Stromal cell of bone marrow (primary cell): ENCODE measurements around the gene MBL2.

Source experiments
- DNase-seq: peaks from one replicate; pipeline ENCODE4 v3.0.0-alpha.2; 2012; ENCODE audit warnings: low read depth

Gene MBL2

DNA sequence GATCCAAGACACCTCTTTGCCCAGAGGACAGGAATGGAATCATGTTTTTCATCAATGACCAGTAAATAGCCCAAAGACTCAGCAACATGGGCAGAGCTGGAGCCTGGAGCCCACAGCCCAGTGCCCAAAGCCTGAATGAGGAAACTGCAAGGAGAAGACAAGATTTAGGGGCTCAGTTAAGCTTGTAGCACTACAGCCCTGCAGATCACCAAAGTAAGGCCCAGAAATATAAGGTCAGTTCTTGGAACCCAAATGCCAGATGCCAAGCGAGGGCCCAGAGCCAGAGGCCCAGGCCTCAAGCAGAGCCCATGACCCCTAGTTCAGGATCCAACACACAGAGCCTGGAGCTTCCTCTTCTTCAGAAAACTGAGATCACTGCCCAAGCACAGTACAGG lies 32.4 kb downstream of the MBL2 start:
- DNase-seq: no peak

DNA sequence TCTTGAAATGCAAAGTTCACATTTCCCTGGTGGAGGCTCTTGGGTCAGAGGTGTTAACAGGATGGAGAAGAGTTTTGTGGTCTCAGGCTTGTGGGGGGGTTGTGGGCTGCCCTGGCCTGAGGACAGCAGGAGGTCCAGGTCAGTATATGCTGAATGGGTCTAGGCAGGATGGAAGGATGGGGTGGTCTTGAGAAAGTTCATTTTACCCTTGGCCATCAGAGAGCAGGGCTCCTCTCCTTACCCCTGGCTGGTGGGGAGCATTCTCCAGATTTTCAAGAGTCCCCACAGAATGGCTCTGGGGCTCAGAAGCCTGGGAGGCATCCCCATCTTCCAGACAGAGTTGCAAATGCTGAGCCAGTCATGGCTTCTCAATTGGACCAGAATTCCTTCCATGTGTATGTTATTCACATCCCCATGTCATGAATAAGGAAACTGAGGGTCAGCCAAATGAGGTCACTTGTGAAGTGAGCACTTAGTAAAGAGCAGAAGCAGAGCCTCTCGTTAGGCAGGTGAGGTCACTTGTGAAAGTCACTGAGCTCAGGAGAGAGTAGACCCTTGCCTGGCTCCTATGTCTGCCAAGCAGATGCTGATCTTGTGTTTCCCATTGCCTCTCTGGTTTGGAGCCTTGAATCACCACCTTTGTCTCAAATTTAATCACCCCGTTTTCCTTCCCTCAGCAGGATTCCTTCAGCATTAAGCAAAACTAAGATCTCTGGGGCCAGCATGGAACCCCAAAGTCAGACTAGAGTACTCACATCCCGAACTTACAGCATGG lies 33.0 kb downstream of the MBL2 start:
- no peak for DNase-seq

- no peak for DNase-seq
Observed at GRCh38 chr10:52738951-52739350, 33.6 kb downstream of the MBL2 start.

GRCh38 chr10:52729271-52730104 lies 43.1 kb downstream of the MBL2 start:
- no peak for DNase-seq

- DNase-seq: no peak
Observed at GRCh38 chr10:52720018-52720417, 52.6 kb downstream of the MBL2 start.
